HUES48 (cell line): ENCODE results near the gene CWF19L2.

ENCODE experiments used
- H3K27ac ChIP-seq: one replicate; pipeline ENCODE4 v1.7.0; 2013; ENCODE audit warnings: low read depth, low read length, inconsistent platforms
- H3K27me3 ChIP-seq: 2 replicates; pipeline ENCODE4 v1.6.1; 2013; ENCODE audit warnings: mild to moderate bottlenecking, low read length; ENCODE audit not compliant: control insufficient read depth, insufficient read depth
- H3K36me3 ChIP-seq: 2 replicates; pipeline ENCODE4 v1.6.1; 2013; ENCODE audit warnings: low read length; ENCODE audit not compliant: control insufficient read depth, insufficient read depth
- H3K4me1 ChIP-seq: 2 replicates; pipeline ENCODE4 v1.6.1; 2013; ENCODE audit warnings: mild to moderate bottlenecking, low read length; ENCODE audit not compliant: control insufficient read depth, insufficient read depth
- H3K4me3 ChIP-seq: 2 replicates; pipeline ENCODE4 v1.5.1; 2013; ENCODE audit warnings: mild to moderate bottlenecking, low read depth, low read length
- H3K9ac ChIP-seq: 2 replicates; pipeline ENCODE4 v1.6.1; 2013; ENCODE audit warnings: mild to moderate bottlenecking, low read depth, low read length, moderate library complexity
- H3K9me3 ChIP-seq: 2 replicates; pipeline ENCODE4 v1.6.1; 2013; ENCODE audit warnings: low read length; ENCODE audit not compliant: control insufficient read depth, insufficient read depth

Gene CWF19L2

DNA sequence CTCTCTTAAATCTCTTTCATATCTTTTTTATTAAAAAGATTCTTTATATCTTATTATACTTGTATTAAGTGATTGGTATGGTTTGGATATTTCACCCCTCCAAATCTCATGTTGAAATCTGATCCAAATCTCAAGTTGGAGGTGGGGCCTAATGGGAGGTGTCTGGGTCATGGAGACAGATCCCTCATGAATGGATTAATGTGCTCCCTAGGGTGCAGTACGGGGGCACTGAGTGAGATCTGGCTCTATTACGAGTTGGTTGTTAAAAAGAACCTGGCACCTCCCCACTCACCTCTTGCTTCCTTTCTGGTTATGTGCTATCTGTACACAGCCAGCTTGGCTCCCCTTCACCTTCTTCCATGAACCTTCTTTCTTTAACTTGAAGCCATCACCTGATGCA is 149.6 kb downstream of the CWF19L2 start:
- H3K27me3 ChIP-seq, result no peaks in the 10 kb centered on the region
- H3K4me1 ChIP-seq, result no peaks in the 10 kb centered on the region
- no peak overlapping the region for H3K4me3 ChIP-seq
- no peak overlapping the region for H3K27ac ChIP-seq
- no peaks in the 10 kb centered on the region for H3K9me3 ChIP-seq
- no peaks in the 10 kb centered on the region; the same call in 1 of the 2 replicates for H3K36me3 ChIP-seq
- no peak overlapping the region for H3K9ac ChIP-seq

DNA sequence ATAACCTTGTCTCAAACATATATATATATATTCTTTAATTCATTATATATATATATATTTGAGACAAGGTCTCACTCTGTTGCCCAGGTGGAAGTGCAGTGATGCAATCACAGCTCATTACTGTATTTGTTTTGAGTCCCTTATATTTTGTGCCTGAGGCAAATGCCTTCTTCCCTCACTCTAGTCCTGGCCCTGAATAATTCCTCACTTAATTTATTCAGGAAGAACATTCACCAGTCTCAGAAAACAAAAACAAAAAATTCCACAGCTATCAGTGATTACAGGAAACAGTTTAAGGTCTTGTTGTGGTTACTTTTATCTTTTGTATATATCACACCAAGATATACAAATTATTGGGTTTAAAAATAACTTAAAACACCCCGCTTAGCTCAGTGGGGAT is 155.7 kb downstream of the CWF19L2 start:
- Histone ChIP-seq H3K36me3 (no peaks in the 10 kb centered on the region), H3K27me3 (no peaks in the 10 kb centered on the region), H3K9me3 (no peaks in the 10 kb centered on the region), H3K27ac (no peak overlapping the region), H3K4me3 (no peak overlapping the region), H3K9ac (no peak overlapping the region), H3K4me1 (no peaks in the 10 kb centered on the region)

DNA sequence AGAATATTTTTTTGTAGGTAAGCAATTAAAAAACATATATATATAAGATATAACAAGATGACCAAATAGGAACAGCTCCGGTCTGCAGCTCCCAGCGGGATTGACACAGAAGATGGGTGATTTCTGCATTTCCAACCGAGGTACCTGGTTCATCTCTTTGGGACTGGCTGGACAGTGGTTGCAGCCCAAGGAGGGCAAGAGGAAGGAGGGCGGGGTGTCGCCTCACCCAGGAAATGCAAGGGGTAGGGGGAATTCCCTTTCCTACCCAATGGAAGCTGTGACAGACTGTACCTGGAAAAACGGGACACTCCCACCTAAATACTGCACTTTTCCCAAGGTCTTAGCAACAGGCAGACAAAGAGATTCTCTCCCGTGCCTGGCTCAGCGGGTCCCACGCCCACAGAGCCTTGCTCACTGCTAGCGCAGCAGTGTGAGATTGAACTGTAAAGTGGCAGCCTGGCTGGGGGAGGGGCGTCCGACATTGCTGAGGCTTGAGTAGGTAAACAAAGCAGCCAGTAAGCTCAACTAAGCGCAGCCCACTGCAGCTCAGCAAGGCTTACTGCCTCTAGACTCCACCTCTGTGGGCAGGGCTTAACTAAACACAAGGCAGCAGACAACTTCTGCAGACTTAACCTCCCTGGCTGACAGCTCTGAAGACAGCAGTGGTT is 163.8 kb downstream of the CWF19L2 start:
- Histone ChIP-seq H3K9ac (no peak overlapping the region), H3K9me3 (peaks cover 13% of the 10 kb centered on the region), H3K27me3 (no peaks in the 10 kb centered on the region), H3K4me1 (no peaks in the 10 kb centered on the region), H3K27ac (no peak overlapping the region), H3K4me3 (no peak overlapping the region), H3K36me3 (no peaks in the 10 kb centered on the region; the same call in 1 of the 2 replicates)

GRCh38 chr11:107282195-107282594 is 175.4 kb downstream of the CWF19L2 start:
- Histone ChIP-seq H3K4me3 (no peak overlapping the region), H3K27me3 (no peaks in the 10 kb centered on the region), H3K36me3 (no peaks in the 10 kb centered on the region), H3K4me1 (no peaks in the 10 kb centered on the region), H3K9ac (no peak overlapping the region), H3K27ac (no peak overlapping the region), H3K9me3 (no peaks in the 10 kb centered on the region)
